Sigmoid colon (tissue), 7 donors: ENCODE data around the gene ZNF575. TPM values are rescaled to one million over a fixed set of nuclear protein-coding genes. Genes with fewer than 3 reads are reported as not detected.

Experiments used
- polyA plus RNA-seq, 3 donors: library from polyadenylated mRNA; stranded (reverse); fragments of 200-250 nt; gene quantifications; one replicate each; pipeline ENCODE4 v1.2.3, GENCODE V29; 2013
- total RNA-seq, 4 donors: library from RNA; depleted of rRNA; stranded (reverse); fragments of >200 nt; gene quantifications; one replicate each; pipeline ENCODE4 v1.1.0, GENCODE V29; 2016
- donor health status: healthy with polysubstance abuse.
- donor health status: Bipolar disorder and iron deficiency.
- donor health status: healthy.

The ZNF575 gene
- total and polyA plus RNA-seq, 7 donors, result 0.14 to 4.2 (median 4.1) TPM; not detected in 3

Other genes with a start within 250 kb of the ZNF575 start
- gene CD177, start 179.5 kb upstream of the ZNF575 start, total RNA-seq, result under 1 TPM in 1 of 4 donors, not detected in 3; 0.14 TPM
- gene CD177, start 179.5 kb upstream of the ZNF575 start, polyA plus RNA-seq, result 10 to 100 TPM; 54.1 to 91.8 (median 62.7) TPM
- not detected for gene TEX101, start 118.3 kb upstream of the ZNF575 start, total RNA-seq
- under 1 TPM in 1 of 3 donors, not detected in 2; 0.22 TPM for gene TEX101, start 118.3 kb upstream of the ZNF575 start, polyA plus RNA-seq
- 1 to 10 TPM in 3 of 4 donors, not detected in 1; 1.2 to 1.8 (median 1.8) TPM for gene LYPD3, start 67.6 kb upstream of the ZNF575 start, total RNA-seq
- 1 to 10 TPM in 1 of 3 donors, under 1 TPM in 2; 0.46 to 1.6 (median 0.60) TPM for gene LYPD3, start 67.6 kb upstream of the ZNF575 start, polyA plus RNA-seq
- gene PHLDB3, start 28.4 kb upstream of the ZNF575 start, total RNA-seq, result 10 to 100 TPM in 2 of 4 donors, 1 to 10 TPM in 2; 5.7 to 12.5 (median 10.1) TPM
- 10 to 100 TPM in 1 of 3 donors, 1 to 10 TPM in 2; 6.5 to 16.0 (median 9.0) TPM for gene PHLDB3, start 28.4 kb upstream of the ZNF575 start, polyA plus RNA-seq
- gene ETHE1, start 6.0 kb upstream of the ZNF575 start, total RNA-seq, result 10 to 100 TPM; 40.7 to 57.9 (median 52.1) TPM
- 100 to 1,000 TPM; 429 to 575 (median 512) TPM for gene ETHE1, start 6.0 kb upstream of the ZNF575 start, polyA plus RNA-seq
- 10 to 100 TPM; 15.1 to 31.8 (median 24.0) TPM for gene XRCC1, start 42.3 kb downstream of the ZNF575 start, total RNA-seq
- gene XRCC1, start 42.3 kb downstream of the ZNF575 start, polyA plus RNA-seq, result 10 to 100 TPM in 2 of 3 donors, 1 to 10 TPM in 1; 8.8 to 19.9 (median 10.2) TPM
- gene PINLYP, start 42.6 kb downstream of the ZNF575 start, total RNA-seq, result 10 to 100 TPM in 3 of 4 donors, 1 to 10 TPM in 1; 6.6 to 21.0 (median 13.3) TPM
- 10 to 100 TPM in 1 of 3 donors, 1 to 10 TPM in 2; 1.4 to 10.8 (median 3.7) TPM for gene PINLYP, start 42.6 kb downstream of the ZNF575 start, polyA plus RNA-seq
- gene IRGQ, start 62.9 kb downstream of the ZNF575 start, total RNA-seq, result 10 to 100 TPM; 13.5 to 24.4 (median 18.8) TPM
- gene IRGQ, start 62.9 kb downstream of the ZNF575 start, polyA plus RNA-seq, result 1 to 10 TPM; 3.9 to 7.6 (median 4.2) TPM
- gene ZNF576, start 63.4 kb downstream of the ZNF575 start, total RNA-seq, result 10 to 100 TPM; 12.1 to 23.3 (median 14.8) TPM
- 10 to 100 TPM; 15.0 to 21.5 (median 19.8) TPM for gene ZNF576, start 63.4 kb downstream of the ZNF575 start, polyA plus RNA-seq
- 1 to 10 TPM in 1 of 4 donors, under 1 TPM in 2, not detected in 1; 0.27 to 1.1 (median 0.36) TPM for gene SRRM5, start 78.9 kb downstream of the ZNF575 start, total RNA-seq
- gene SRRM5, start 78.9 kb downstream of the ZNF575 start, polyA plus RNA-seq, result under 1 TPM in 1 of 3 donors, not detected in 2; 0.66 TPM
- gene ZNF428, start 86.4 kb downstream of the ZNF575 start, total RNA-seq, result 10 to 100 TPM; 22.5 to 39.6 (median 35.6) TPM
- 10 to 100 TPM; 18.0 to 40.2 (median 33.6) TPM for gene ZNF428, start 86.4 kb downstream of the ZNF575 start, polyA plus RNA-seq
- gene CADM4, start 106.7 kb downstream of the ZNF575 start, total RNA-seq, result 10 to 100 TPM; 16.4 to 21.7 (median 19.7) TPM
- gene CADM4, start 106.7 kb downstream of the ZNF575 start, polyA plus RNA-seq, result 1 to 10 TPM in 2 of 3 donors, under 1 TPM in 1; 0.92 to 5.7 (median 1.2) TPM
- gene PLAUR, start 137.0 kb downstream of the ZNF575 start, total RNA-seq, result 10 to 100 TPM in 2 of 4 donors, 1 to 10 TPM in 2; 3.2 to 15.5 (median 9.8) TPM
- gene PLAUR, start 137.0 kb downstream of the ZNF575 start, polyA plus RNA-seq, result 10 to 100 TPM; 18.6 to 69.2 (median 53.9) TPM
- gene IRGC, start 182.9 kb downstream of the ZNF575 start, total RNA-seq, result not detected
- gene IRGC, start 182.9 kb downstream of the ZNF575 start, polyA plus RNA-seq, result not detected
- gene SMG9, start 221.8 kb downstream of the ZNF575 start, total RNA-seq, result 10 to 100 TPM in 3 of 4 donors, 1 to 10 TPM in 1; 5.6 to 25.2 (median 13.8) TPM
- gene SMG9, start 221.8 kb downstream of the ZNF575 start, polyA plus RNA-seq, result 10 to 100 TPM in 1 of 3 donors, 1 to 10 TPM in 2; 6.2 to 36.5 (median 8.4) TPM
- gene KCNN4, start 247.8 kb downstream of the ZNF575 start, total RNA-seq, result 1 to 10 TPM in 3 of 4 donors, under 1 TPM in 1; 0.71 to 3.3 (median 1.9) TPM
- gene KCNN4, start 247.8 kb downstream of the ZNF575 start, polyA plus RNA-seq, result 10 to 100 TPM in 1 of 3 donors, 1 to 10 TPM in 2; 3.7 to 48.7 (median 6.0) TPM